HCT116 (cell line): ENCODE results near the gene TBC1D1. TPM values are rescaled to one million over a fixed set of nuclear protein-coding genes. Genes with fewer than 3 reads are reported as not detected.

Experiments used
- ATAC-seq: fragments of 200-7000 bp; cut with Tn5 transposase; 2 replicates; pipeline ENCODE4 v1.9.1; 2020; ENCODE audit warnings: mild to moderate bottlenecking, moderate library complexity
- BruUV-seq: library from RNA; stranded (reverse); fragments of 400-500 nt; replicated peaks from 2 replicates; lab custom pipeline; 2021; lab: Mats Ljungman, UMichigan
- CTCF ChIA-PET: fragments of 300-600 bp; sonication (Branson Sonifier 250); formaldehyde crosslinking; loops from one replicate; lab custom pipeline; 2021; ENCODE audit warnings: antibody characterized with exemption; lab: Charles Lee
- POLR2A ChIA-PET: fragments of 300-600, 350-600 bp; sonication (Branson Sonifier 250); formaldehyde crosslinking; loops from one replicate; lab custom pipeline; 2021; ENCODE audit warnings: antibody characterized with exemption; lab: Charles Lee
- RAD21 ChIA-PET, 2 experiments: fragments of 300-600 bp; sonication (Branson Sonifier 250); formaldehyde crosslinking; loops; one replicate each; lab custom pipeline; 2023; ENCODE audit warnings: low total read pairs in 2 of 2; ENCODE audit not compliant: uncharacterized antibody in 2 of 2, unreplicated experiment in 2 of 2, low non-redundant PET in 1 of 2; lab: Charles Lee
- DNase-seq: peaks from one replicate; pipeline ENCODE4 v3.0.0-alpha.2; 2010; ENCODE audit warnings: low read depth, low spot score
- H2AFZ ChIP-seq: fragments of 200-600 bp; shearing (Covaris generic), sonication (generic); 2 replicates; pipeline ENCODE4 v1.6.1; 2017; ENCODE audit warnings: low read depth, mixed run types, mixed read lengths, antibody characterized with exemption, low read length; ENCODE audit not compliant: poor library complexity, severe bottlenecking
- H3K27ac ChIP-seq: 2 replicates; pipeline ENCODE4 v1.5.1; 2012; ENCODE audit warnings: low read depth, low read length
- H3K27me3 ChIP-seq: fragments of 200-600 bp; sonication (generic); 2 replicates; pipeline ENCODE4 v1.6.1; 2016; ENCODE audit warnings: mixed run types, low read length, mixed read lengths; ENCODE audit not compliant: insufficient read depth
- H3K36me3 ChIP-seq, 2 experiments: fragments of 200-500 bp in 1 of 2; fragments of 200-600 bp in 1 of 2; sonication (Bioruptor generic) in 1 of 2; sonication (generic) in 1 of 2; 2 replicates each; pipeline versions ENCODE4 v1.5.1 to v1.6.1; 2014 to 2016; ENCODE audit warnings: low read length in 2 of 2, inconsistent platforms in 1 of 2, mixed read lengths in 1 of 2, mixed run types in 1 of 2; ENCODE audit not compliant: insufficient read depth in 2 of 2, control insufficient read depth in 1 of 2
- H3K4me1 ChIP-seq, 2 experiments: fragments of 200-600 bp in 1 of 2; sonication (generic) in 1 of 2; 2 replicates each; pipeline versions ENCODE4 v1.5.1 to v1.6.1; 2012 to 2017; ENCODE audit warnings: low read length in 2 of 2, inconsistent platforms in 1 of 2, mild to moderate bottlenecking in 1 of 2, mixed read lengths in 1 of 2, mixed run types in 1 of 2, moderate library complexity in 1 of 2; ENCODE audit not compliant: insufficient read depth in 2 of 2, control insufficient read depth in 1 of 2
- H3K4me2 ChIP-seq: fragments of 200-600 bp; sonication (generic); 2 replicates; pipeline ENCODE4 v1.6.1; 2017; ENCODE audit warnings: mixed run types, low read length, mixed read lengths
- H3K4me3 ChIP-seq, 2 experiments: fragments of 200-600 bp in 1 of 2; sonication (generic) in 1 of 2; replicated peaks in 1 of 2; 2 replicates each; pipeline ENCODE4 v1.5.1; 2011 to 2016; ENCODE audit warnings: low read length in 2 of 2, control low read depth in 1 of 2, low read depth in 1 of 2, mild to moderate bottlenecking in 1 of 2, mixed read lengths in 1 of 2, mixed run types in 1 of 2
- H3K79me2 ChIP-seq: fragments of 200-600 bp; sonication (generic); 2 replicates; pipeline ENCODE4 v1.6.1; 2017; ENCODE audit warnings: mild to moderate bottlenecking, mixed run types, low read length, moderate library complexity, mixed read lengths; ENCODE audit not compliant: insufficient read depth
- H3K9ac ChIP-seq: fragments of 200-600 bp; sonication (generic); 2 replicates; pipeline ENCODE4 v1.6.1; 2016; ENCODE audit warnings: low read length, mixed read lengths
- H3K9me2 ChIP-seq: fragments of 200-600 bp; sonication (generic), shearing (Covaris generic); 2 replicates; pipeline ENCODE4 v1.6.1; 2017; ENCODE audit warnings: mixed run types, mild to moderate bottlenecking, moderate library complexity; ENCODE audit not compliant: insufficient read depth
- H3K9me3 ChIP-seq, 2 experiments: fragments of 200-500 bp in 1 of 2; fragments of 200-600 bp in 1 of 2; sonication (Bioruptor generic) in 1 of 2; sonication (generic) in 1 of 2; 2 replicates each; pipeline ENCODE4 v1.6.1; 2014 to 2017; ENCODE audit warnings: low read length in 2 of 2, mixed read lengths in 2 of 2, inconsistent platforms in 1 of 2, low read depth in 1 of 2, mild to moderate bottlenecking in 1 of 2, mixed run types in 1 of 2, moderate library complexity in 1 of 2; ENCODE audit not compliant: control insufficient read depth in 1 of 2, insufficient read depth in 1 of 2
- H4K20me1 ChIP-seq: fragments of 200-600 bp; sonication (generic), shearing (Covaris generic); 2 replicates; pipeline ENCODE4 v1.6.1; 2017; ENCODE audit warnings: mixed run types, mild to moderate bottlenecking, moderate library complexity; ENCODE audit not compliant: insufficient read depth
- CBX3 ChIP-seq: IDR thresholded peaks from 2 replicates; pipeline ENCODE4 v1.6.1; 2012; ENCODE audit warnings: low read depth
- CTCF ChIP-seq, 3 experiments: fragments of 200-600 bp in 1 of 3; sonication (generic) in 1 of 3; IDR thresholded peaks in 2 of 3; conservative IDR thresholded peaks in 1 of 3; 2 replicates each; pipeline ENCODE4 v1.5.1; 2012 to 2017; ENCODE audit warnings: low read depth in 2 of 3, low read length in 2 of 3, antibody characterized with exemption in 1 of 3, borderline replicate concordance in 1 of 3, control low read depth in 1 of 3, mild to moderate bottlenecking in 1 of 3, mixed read lengths in 1 of 3, mixed run types in 1 of 3, moderate library complexity in 1 of 3; ENCODE audit not compliant: insufficient read depth in 1 of 3
- EGR1 ChIP-seq: IDR thresholded peaks from 2 replicates; pipeline ENCODE4 v1.6.1; 2012; ENCODE audit warnings: low read depth
- EZH2phosphoT487 ChIP-seq: fragments of 200-600 bp; IDR thresholded peaks from 2 replicates; pipeline ENCODE4 v1.6.1; 2018; ENCODE audit warnings: antibody characterized with exemption, borderline replicate concordance
- FOSL1 ChIP-seq: IDR thresholded peaks from 2 replicates; pipeline ENCODE4 v1.6.1; 2012; ENCODE audit warnings: low read depth
- JUND ChIP-seq: IDR thresholded peaks from 2 replicates; pipeline ENCODE4 v1.6.1; 2012
- POLR2A ChIP-seq: IDR thresholded peaks from 2 replicates; pipeline ENCODE4 v1.7.0; 2011; ENCODE audit warnings: borderline replicate concordance; ENCODE audit not compliant: insufficient read depth, insufficient read length; ENCODE audit errors: extremely low read depth
- RAD21 ChIP-seq: IDR thresholded peaks from 2 replicates; pipeline ENCODE4 v1.6.1; 2012; ENCODE audit warnings: low read depth, mild to moderate bottlenecking
- SIN3A ChIP-seq: IDR thresholded peaks from 2 replicates; pipeline ENCODE4 v1.6.1; 2012; ENCODE audit warnings: low read depth
- SRF ChIP-seq: IDR thresholded peaks from 2 replicates; pipeline ENCODE4 v1.6.1; 2012; ENCODE audit warnings: low read depth
- YY1 ChIP-seq: IDR thresholded peaks from 2 replicates; pipeline ENCODE4 v1.6.1; 2011; ENCODE audit warnings: low read length, low read depth, moderate library complexity, mild to moderate bottlenecking; ENCODE audit not compliant: insufficient replicate concordance; ENCODE audit errors: extremely low read depth
- ZNF274 ChIP-seq: fragments of 200-500 bp; sonication (Bioruptor generic); IDR thresholded peaks from 2 replicates; pipeline ENCODE4 v1.6.1; 2014; ENCODE audit warnings: mild to moderate bottlenecking, low read depth, low read length, inconsistent platforms
- intact Hi-C: fragments of 100-400 bp; cut with micrococcal nuclease; formaldehyde crosslinking; loops from 2 replicates; pipeline ENCODE4 v1.10.0; 2022
- total RNA-seq: library from RNA; stranded (reverse); gene quantifications from one replicate; pipeline ENCODE4 v1.2.1, GENCODE V29; 2021; ENCODE audit not compliant: unreplicated experiment
- TF ChIP-seq, protein P1 (sequence below): IDR thresholded peaks from 2 replicates; pipeline ENCODE4 v1.6.1; 2012
- TF ChIP-seq, protein P2 (sequence below): IDR thresholded peaks from 2 replicates; pipeline ENCODE4 v1.6.1; 2011; ENCODE audit warnings: mild to moderate bottlenecking, low read length, moderate library complexity; ENCODE audit not compliant: insufficient replicate concordance; ENCODE audit errors: extremely low read depth

TBC1D1 gene
- total RNA-seq, 1 experiment from 2014 or later = 82.7 TPM

GRCh38 chr4:38084877-38085711 is 194.2 kb downstream of the TBC1D1 start:
- DNase-seq (no peak), ATAC-seq (no peak)
- no peaks in the 10 kb centered on the region for H4K20me1 ChIP-seq
- intact Hi-C loops = no loop called here
- H3K9me3 ChIP-seq = no peaks in the 10 kb centered on the region
- BruUV-seq = no TSS peak
- H3K36me3 ChIP-seq = 0 out of 4 replicates have a peak, but pooled peaks cover 0 to 4% of the 10 kb centered on the region in 2 experiments
- no peaks in the 10 kb centered on the region for H3K79me2 ChIP-seq
- H3K4me3 ChIP-seq = no peak overlapping the region
- H3K9me2 ChIP-seq = no peaks in the 10 kb centered on the region
- H3K4me2 ChIP-seq = no peak overlapping the region
- no peak overlapping the region for H3K9ac ChIP-seq
- H3K27ac ChIP-seq = no peak overlapping the region
- H2AFZ ChIP-seq = no peak overlapping the region
- TF ChIP-seq FOSL1 (no peak), EZH2phosphoT487 (no peak), ZNF274 (no peak), JUND (no peak), YY1 (no peak), CBX3 (no peak), SIN3A (no peak), RAD21 (no peak), CTCF (IDR thresholded peaks at IDR 0.05 in 2 of 3, conservative IDR thresholded peaks at IDR 0.05 in 1 of 3; ENCODE audit: borderline replicate concordance in 1 of 3, insufficient read depth in 1 of 3, low read depth in 2 of 3, low read length in 2 of 3) (no peak), SRF (no peak), EGR1 (no peak), POLR2A (no peak)
- TF ChIP-seq, protein P1, sequence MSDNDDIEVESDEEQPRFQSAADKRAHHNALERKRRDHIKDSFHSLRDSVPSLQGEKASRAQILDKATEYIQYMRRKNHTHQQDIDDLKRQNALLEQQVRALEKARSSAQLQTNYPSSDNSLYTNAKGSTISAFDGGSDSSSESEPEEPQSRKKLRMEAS = no peak
- TF ChIP-seq, protein P2, sequence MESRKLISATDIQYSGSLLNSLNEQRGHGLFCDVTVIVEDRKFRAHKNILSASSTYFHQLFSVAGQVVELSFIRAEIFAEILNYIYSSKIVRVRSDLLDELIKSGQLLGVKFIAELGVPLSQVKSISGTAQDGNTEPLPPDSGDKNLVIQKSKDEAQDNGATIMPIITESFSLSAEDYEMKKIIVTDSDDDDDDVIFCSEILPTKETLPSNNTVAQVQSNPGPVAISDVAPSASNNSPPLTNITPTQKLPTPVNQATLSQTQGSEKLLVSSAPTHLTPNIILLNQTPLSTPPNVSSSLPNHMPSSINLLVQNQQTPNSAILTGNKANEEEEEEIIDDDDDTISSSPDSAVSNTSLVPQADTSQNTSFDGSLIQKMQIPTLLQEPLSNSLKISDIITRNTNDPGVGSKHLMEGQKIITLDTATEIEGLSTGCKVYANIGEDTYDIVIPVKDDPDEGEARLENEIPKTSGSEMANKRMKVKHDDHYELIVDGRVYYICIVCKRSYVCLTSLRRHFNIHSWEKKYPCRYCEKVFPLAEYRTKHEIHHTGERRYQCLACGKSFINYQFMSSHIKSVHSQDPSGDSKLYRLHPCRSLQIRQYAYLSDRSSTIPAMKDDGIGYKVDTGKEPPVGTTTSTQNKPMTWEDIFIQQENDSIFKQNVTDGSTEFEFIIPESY = no peak
- POLR2A ChIA-PET = no interaction called here
- H3K4me1 ChIP-seq = peaks cover 0 to 6% of the 10 kb centered on the region in 2 experiments; a peak in 2 of 4 replicates
- H3K27me3 ChIP-seq = no peaks in the 10 kb centered on the region
- RAD21 ChIA-PET = no interaction called here
- CTCF ChIA-PET = no interaction called here
